Osteoblast (primary cell): ENCODE measurements around the gene GPR37L1. TPM values are rescaled to one million over a fixed set of nuclear protein-coding genes. Genes with fewer than 3 reads are reported as not detected.
A peak's percentile ranks its signal among the peaks of the same experiment; 100 is the strongest.
"Not testable (repeated sequence)": the region's sequence is repeated elsewhere in the genome, so short reads cannot be mapped to it uniquely, and the experiment has no call there.

ENCODE experiments used
- DNase-seq: peaks from one replicate; pipeline ENCODE4 v3.0.0; 2011; ENCODE audit warnings: low spot score, mixed read lengths; ENCODE audit not compliant: insufficient read length; ENCODE audit errors: missing footprints
- H2AFZ ChIP-seq: 2 replicates; pipeline ENCODE4 v1.6.0; 2011; ENCODE audit warnings: mild to moderate bottlenecking, low read length
- H3K27ac ChIP-seq: 2 replicates; pipeline ENCODE4 v1.5.1; 2011; ENCODE audit warnings: mild to moderate bottlenecking, low read depth, low read length, moderate library complexity
- H3K27me3 ChIP-seq: 2 replicates; pipeline ENCODE4 v1.6.0; 2012; ENCODE audit warnings: mild to moderate bottlenecking, control low read depth, inconsistent platforms, low read length, moderate library complexity; ENCODE audit not compliant: insufficient read depth
- H3K36me3 ChIP-seq: 2 replicates; pipeline ENCODE4 v1.5.1; 2011; ENCODE audit warnings: mild to moderate bottlenecking, low read length, control low read depth, moderate library complexity; ENCODE audit not compliant: insufficient read depth
- H3K4me1 ChIP-seq: 2 replicates; pipeline ENCODE4 v1.5.1; 2011; ENCODE audit warnings: mild to moderate bottlenecking, low read length, control low read depth, moderate library complexity; ENCODE audit not compliant: insufficient read depth
- H3K4me2 ChIP-seq: 2 replicates; pipeline ENCODE4 v1.6.0; 2011; ENCODE audit warnings: mild to moderate bottlenecking, low read length; ENCODE audit not compliant: insufficient read depth
- H3K4me3 ChIP-seq: fragments of 200-600 bp; sonication (generic); 3 replicates; pipeline ENCODE4 v1.5.1; 2012; ENCODE audit warnings: mild to moderate bottlenecking, low read length, inconsistent platforms; ENCODE audit not compliant: insufficient read depth
- H3K79me2 ChIP-seq: 2 replicates; pipeline ENCODE4 v1.6.0; 2012; ENCODE audit warnings: mild to moderate bottlenecking, low read length, control low read depth, inconsistent platforms; ENCODE audit not compliant: insufficient read depth
- H3K9me3 ChIP-seq: 2 replicates; pipeline ENCODE4 v1.5.1; 2011; ENCODE audit warnings: low read depth, low read length, control low read depth
- H4K20me1 ChIP-seq: 2 replicates; pipeline ENCODE4 v1.6.0; 2012; ENCODE audit warnings: mild to moderate bottlenecking, low read length, control low read depth; ENCODE audit not compliant: insufficient read depth
- total RNA-seq: library from RNA; depleted of rRNA; stranded (reverse); fragments of >200 nt; gene quantifications from 2 replicates; pipeline ENCODE4 v1.2.3, GENCODE V29; 2012
- TF ChIP-seq, protein P1 (sequence below): IDR thresholded peaks from 2 replicates; pipeline ENCODE4 v1.5.1; 2011; ENCODE audit warnings: mild to moderate bottlenecking, low read depth, low read length, moderate library complexity; ENCODE audit errors: extremely low read depth

The GPR37L1 gene
- total RNA-seq, 1 donor = not detected

DNA sequence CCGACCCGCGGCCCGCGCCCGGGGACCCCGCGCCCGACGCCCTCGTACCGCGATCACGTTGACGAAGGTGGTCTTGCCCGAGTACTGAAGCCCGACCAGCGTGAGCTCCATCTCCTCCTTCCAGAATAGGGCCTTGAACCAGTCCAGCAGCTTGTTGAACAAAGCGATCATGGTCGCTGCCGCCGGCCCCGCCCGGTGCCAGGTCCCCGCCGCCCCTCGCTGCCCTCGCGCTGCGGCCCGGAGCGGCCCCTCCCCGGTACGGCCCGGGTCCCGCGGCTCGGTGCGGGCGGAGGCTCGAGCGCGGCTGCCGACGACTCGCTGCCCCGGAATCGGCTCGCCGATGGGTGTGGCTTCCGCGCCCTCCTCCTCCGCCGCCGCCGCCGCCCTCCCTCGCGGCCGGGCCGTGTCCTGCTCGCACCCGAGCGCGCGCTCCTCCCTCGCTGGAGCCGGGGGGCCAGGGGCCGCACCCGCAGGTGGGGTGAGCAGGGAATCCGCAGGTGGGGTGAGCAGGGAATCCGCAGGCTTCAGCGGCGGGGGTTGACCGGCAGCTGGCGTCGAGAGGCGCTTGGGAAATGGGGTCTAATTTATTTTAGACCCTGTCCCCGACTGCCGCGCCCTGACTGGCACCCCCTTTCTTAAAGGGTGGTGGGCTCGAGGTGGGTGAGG, 21.8 kb downstream of the GPR37L1 start, which contains the start of gene ARL8A:
ARL8A (minus strand) TSS at position 336 of the 666 bp plus-strand sequence; CDS start at position 171, 165 bp downstream.
- TF ChIP-seq, protein P1, sequence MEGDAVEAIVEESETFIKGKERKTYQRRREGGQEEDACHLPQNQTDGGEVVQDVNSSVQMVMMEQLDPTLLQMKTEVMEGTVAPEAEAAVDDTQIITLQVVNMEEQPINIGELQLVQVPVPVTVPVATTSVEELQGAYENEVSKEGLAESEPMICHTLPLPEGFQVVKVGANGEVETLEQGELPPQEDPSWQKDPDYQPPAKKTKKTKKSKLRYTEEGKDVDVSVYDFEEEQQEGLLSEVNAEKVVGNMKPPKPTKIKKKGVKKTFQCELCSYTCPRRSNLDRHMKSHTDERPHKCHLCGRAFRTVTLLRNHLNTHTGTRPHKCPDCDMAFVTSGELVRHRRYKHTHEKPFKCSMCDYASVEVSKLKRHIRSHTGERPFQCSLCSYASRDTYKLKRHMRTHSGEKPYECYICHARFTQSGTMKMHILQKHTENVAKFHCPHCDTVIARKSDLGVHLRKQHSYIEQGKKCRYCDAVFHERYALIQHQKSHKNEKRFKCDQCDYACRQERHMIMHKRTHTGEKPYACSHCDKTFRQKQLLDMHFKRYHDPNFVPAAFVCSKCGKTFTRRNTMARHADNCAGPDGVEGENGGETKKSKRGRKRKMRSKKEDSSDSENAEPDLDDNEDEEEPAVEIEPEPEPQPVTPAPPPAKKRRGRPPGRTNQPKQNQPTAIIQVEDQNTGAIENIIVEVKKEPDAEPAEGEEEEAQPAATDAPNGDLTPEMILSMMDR = no peak
- peak; percentile 98 for DNase-seq

DNA sequence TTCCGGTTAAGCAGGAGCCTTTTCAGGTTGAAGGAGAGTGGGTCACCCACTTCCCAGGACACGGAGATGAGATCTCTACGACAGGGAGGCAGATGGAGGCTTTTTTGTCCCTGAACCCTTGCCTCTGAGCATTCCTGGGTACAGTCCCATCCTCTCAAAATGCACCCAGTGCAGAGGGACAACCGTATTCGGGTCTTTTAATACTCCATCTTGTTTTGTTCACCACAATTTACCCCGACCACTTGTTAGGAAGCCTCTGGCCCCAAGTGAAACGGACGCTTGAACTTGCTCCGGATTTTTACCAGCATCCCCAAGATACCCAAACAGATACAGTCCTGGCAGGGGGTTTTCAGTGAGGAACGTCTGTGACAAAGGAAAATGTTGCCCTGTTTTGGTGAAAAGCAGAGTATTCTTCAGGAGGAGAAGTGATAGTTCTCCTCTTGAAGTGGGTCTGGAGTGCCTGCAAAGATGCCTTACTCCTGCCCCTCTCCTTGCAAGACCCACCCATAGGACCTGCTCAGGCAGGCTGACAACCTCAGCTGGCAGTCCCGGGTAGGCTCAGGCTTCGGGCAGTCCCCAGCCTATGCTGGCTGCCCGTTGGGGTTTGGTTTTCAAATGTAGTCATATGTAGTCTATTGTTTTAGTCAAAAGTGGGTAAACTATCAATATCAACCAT, 22.5 kb downstream of the GPR37L1 start:
- TF ChIP-seq, protein P1 = no peak
- Histone ChIP-seq H3K27ac (peak overlapping the region; percentile 23), H3K79me2 (peaks cover 52% of the 10 kb centered on the region)

More for the DNA sequence above, 21.8 kb downstream of the GPR37L1 start, which contains the start of gene ARL8A:
- Histone ChIP-seq H3K4me3 (peak within 1 kb of the TSS; percentile 84), H3K79me2 (peaks cover 56% of the 10 kb centered on the region), H3K27me3 (no peaks in the 10 kb centered on the region), H3K4me2 (peak within 1 kb of the TSS; percentile 98), H3K9me3 (no peaks in the 10 kb centered on the region), H3K4me1 (peaks cover 15% of the 10 kb centered on the region), H3K27ac (peak within 1 kb of the TSS; percentile 65), H3K36me3 (no peaks in the 10 kb centered on the region), H2AFZ (peak within 1 kb of the TSS; percentile 98), H4K20me1 (peaks cover 31% of the 10 kb centered on the region)

DNA sequence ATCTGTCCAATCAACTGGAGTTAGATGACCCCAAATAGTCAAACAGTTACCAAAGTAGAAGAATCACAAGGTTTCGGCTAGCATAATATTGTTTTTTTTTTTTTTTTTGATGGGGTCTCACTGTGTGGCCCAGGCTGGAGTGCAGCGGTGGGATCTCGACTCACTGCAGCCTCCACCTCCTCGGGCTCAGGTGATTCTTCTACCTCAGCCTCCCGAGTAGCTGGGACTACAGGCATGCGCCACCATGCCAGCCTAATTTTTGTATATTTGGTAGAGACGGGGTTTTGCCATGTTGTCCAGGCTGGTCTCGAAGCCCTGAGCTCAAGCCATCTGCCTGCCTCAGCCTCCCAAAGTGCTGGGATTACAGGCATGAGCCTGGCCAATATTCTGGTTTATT, 23.0 kb downstream of the GPR37L1 start:
- H3K4me2 ChIP-seq = peak overlapping the region; percentile 98
- H3K4me3 ChIP-seq = not testable (repeated sequence)

More for the DNA sequence above, 22.5 kb downstream of the GPR37L1 start:
- peak; percentile 92 for DNase-seq
- Histone ChIP-seq H3K27me3 (no peaks in the 10 kb centered on the region), H3K4me3 (peak overlapping the region; percentile 84), H3K4me1 (peaks cover 15% of the 10 kb centered on the region), H3K36me3 (no peaks in the 10 kb centered on the region), H4K20me1 (peaks cover 31% of the 10 kb centered on the region), H3K9me3 (no peaks in the 10 kb centered on the region), H3K4me2 (peak overlapping the region; percentile 98), H2AFZ (peak overlapping the region; percentile 98)

DNA sequence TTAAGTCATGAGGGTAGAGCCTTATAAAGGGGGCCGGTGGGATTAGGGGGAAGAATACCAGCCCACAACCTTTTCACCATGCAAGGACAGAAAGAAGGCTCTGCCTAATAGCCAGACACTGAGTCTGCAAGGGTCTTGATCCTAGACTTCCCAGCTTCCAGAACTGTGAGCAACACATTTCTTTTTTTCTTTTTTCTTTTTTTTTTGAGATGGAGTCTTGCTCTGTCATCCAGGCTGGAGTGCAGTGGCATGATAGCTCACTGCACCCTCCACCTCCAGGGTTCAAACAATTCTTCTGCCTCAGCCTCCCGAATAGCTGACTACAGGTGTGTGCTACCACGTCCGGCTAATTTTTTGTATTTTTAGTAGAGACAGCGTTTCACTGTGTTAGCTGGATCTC, 23.6 kb downstream of the GPR37L1 start:
- H3K79me2 ChIP-seq = peaks cover 41% of the 10 kb centered on the region
- no peak overlapping the region for H3K4me3 ChIP-seq
- H4K20me1 ChIP-seq = peaks cover 22% of the 10 kb centered on the region
- peak; percentile 11 for DNase-seq
- no peaks in the 10 kb centered on the region for H3K36me3 ChIP-seq
- no peaks in the 10 kb centered on the region for H3K27me3 ChIP-seq
- H2AFZ ChIP-seq = no peak overlapping the region
- H3K27ac ChIP-seq = no peak overlapping the region
- H3K9me3 ChIP-seq = no peaks in the 10 kb centered on the region
- peaks cover 15% of the 10 kb centered on the region for H3K4me1 ChIP-seq
- TF ChIP-seq, protein P1 = no peak
- no peak overlapping the region for H3K4me2 ChIP-seq

More for the DNA sequence above, 23.0 kb downstream of the GPR37L1 start:
- Histone ChIP-seq H3K79me2 (peaks cover 46% of the 10 kb centered on the region), H4K20me1 (peaks cover 27% of the 10 kb centered on the region), H3K4me1 (peaks cover 15% of the 10 kb centered on the region)
- not testable (repeated sequence) for H3K27me3 ChIP-seq, DNase-seq, H3K27ac ChIP-seq, H2AFZ ChIP-seq, H3K9me3 ChIP-seq, H3K36me3 ChIP-seq
